Nephron (organoid): ENCODE results near the gene PTPRN2.
"Not testable (repeated sequence)": the region's sequence is repeated elsewhere in the genome, so short reads cannot be mapped to it uniquely, and the experiment has no call there.

Source experiments
- H3K27ac Mint-ChIP-seq, 3 experiments: 2 replicates each; pipeline ENCODE4 v1.8.0; 2020; ENCODE audit warnings: mixed read lengths in 3 of 3, mild to moderate bottlenecking in 2 of 3, moderate library complexity in 1 of 3
- H3K27me3 Mint-ChIP-seq: 2 replicates; pipeline ENCODE4 v1.8.0; 2021; ENCODE audit warnings: low read depth, mild to moderate bottlenecking, moderate library complexity, mixed read lengths
- H3K36me3 Mint-ChIP-seq: 2 replicates; pipeline ENCODE4 v1.8.0; 2020; ENCODE audit warnings: low read depth, mixed read lengths
- H3K4me1 Mint-ChIP-seq: 2 replicates; pipeline ENCODE4 v1.8.0; 2020; ENCODE audit warnings: mixed read lengths
- H3K4me3 Mint-ChIP-seq, 3 experiments: 2 replicates each; pipeline ENCODE4 v1.8.0; 2020; ENCODE audit warnings: mild to moderate bottlenecking in 3 of 3, mixed read lengths in 3 of 3, moderate library complexity in 2 of 3
- H3K9me3 Mint-ChIP-seq: 2 replicates; pipeline ENCODE4 v1.8.0; 2020; ENCODE audit warnings: mixed read lengths
- TF ChIP-seq, protein P1 (sequence below), 3 experiments: fragments of 200-600 bp; sonication (generic); IDR thresholded peaks; one replicate each; pipeline ENCODE4 v1.5.0; 2021; ENCODE audit warnings: antibody characterized with exemption in 3 of 3; ENCODE audit not compliant: unreplicated experiment in 3 of 3

The PTPRN2 gene

DNA sequence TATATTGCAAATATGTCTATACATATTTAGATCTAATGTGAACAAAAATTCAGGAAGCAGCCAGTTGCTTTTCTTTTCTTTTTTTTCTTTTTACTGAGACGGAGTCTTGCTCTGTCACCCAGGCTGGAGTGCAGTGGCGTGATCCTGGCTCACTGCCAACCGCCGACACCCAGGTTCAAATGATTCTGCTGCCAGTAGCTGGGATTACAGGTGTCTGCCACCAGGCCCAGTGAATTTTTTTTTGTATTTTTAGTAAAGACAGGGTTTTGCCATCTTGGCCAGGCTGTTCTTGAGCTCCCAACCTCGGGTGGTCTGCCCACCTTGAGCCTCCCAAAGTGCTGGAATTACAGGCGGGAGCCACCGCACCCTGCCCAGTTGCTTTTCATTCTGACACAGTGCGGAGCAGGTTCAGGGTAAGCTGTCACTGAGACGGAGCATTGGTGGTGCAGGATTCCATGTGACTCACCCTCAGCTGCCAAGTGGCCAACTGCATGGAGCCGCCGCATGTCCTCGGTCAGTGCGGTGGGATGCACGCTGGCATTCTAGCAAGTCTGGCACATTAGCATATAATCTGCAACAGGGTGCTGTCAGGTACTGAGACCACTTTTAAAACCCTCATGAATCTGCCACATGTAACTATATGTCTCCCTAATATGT, 888.1 kb downstream of the PTPRN2 start:
- Mint-ChIP-seq H3K27ac (no peak overlapping the region), H3K27me3 (peaks cover 64% of the 10 kb centered on the region), H3K36me3 (no peaks in the 10 kb centered on the region), H3K4me1 (no peaks in the 10 kb centered on the region), H3K4me3 (no peak overlapping the region), H3K9me3 (peaks cover 3% of the 10 kb centered on the region)
- TF ChIP-seq, protein P1, sequence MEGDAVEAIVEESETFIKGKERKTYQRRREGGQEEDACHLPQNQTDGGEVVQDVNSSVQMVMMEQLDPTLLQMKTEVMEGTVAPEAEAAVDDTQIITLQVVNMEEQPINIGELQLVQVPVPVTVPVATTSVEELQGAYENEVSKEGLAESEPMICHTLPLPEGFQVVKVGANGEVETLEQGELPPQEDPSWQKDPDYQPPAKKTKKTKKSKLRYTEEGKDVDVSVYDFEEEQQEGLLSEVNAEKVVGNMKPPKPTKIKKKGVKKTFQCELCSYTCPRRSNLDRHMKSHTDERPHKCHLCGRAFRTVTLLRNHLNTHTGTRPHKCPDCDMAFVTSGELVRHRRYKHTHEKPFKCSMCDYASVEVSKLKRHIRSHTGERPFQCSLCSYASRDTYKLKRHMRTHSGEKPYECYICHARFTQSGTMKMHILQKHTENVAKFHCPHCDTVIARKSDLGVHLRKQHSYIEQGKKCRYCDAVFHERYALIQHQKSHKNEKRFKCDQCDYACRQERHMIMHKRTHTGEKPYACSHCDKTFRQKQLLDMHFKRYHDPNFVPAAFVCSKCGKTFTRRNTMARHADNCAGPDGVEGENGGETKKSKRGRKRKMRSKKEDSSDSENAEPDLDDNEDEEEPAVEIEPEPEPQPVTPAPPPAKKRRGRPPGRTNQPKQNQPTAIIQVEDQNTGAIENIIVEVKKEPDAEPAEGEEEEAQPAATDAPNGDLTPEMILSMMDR (IDR thresholded peaks at IDR 0.05; ENCODE audit: unreplicated experiment in 3 of 3) = no peak

DNA sequence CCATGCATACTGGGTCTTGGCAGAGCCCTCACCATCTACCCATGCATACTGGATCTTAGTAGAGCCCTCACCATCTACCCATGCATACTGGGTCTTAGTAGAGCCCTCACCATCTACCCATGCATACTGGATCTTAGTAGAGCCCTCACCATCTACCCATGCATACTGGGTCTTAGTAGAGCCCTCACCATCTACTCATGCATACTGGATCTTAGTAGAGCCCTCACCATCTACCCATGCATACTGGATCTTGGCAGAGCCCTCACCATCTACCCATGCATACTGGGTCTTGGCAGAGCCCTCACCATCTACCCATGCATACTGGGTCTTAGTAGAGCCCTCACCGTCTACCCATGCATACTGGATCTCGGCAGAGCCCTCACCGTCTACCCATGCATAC, 890.3 kb downstream of the PTPRN2 start:
- H3K27ac Mint-ChIP-seq, H3K4me1 Mint-ChIP-seq, H3K9me3 Mint-ChIP-seq, H3K36me3 Mint-ChIP-seq, H3K4me3 Mint-ChIP-seq: not testable (repeated sequence)
- H3K27me3 Mint-ChIP-seq = peaks cover 59% of the 10 kb centered on the region

DNA sequence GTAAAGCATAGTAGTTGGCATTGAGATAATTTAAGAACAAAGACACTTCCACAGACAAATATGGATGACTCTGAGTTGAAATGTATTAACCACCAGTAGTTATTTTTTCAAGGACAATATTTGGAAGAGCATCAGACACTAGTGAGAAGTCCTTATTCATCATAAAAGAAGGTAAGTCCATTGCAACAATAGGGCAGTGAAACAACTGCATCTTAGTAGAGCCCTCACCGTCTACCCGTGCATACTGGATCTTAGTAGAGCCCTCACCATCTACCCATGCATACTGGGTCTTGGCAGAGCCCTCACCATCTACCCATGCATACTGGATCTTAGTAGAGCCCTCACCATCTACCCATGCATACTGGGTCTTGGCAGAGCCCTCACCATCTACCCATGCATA, 892.0 kb downstream of the PTPRN2 start:
- H3K27ac Mint-ChIP-seq, H3K4me3 Mint-ChIP-seq, H3K4me1 Mint-ChIP-seq, H3K9me3 Mint-ChIP-seq, H3K36me3 Mint-ChIP-seq: not testable (repeated sequence)
- H3K27me3 Mint-ChIP-seq = peaks cover 60% of the 10 kb centered on the region

DNA sequence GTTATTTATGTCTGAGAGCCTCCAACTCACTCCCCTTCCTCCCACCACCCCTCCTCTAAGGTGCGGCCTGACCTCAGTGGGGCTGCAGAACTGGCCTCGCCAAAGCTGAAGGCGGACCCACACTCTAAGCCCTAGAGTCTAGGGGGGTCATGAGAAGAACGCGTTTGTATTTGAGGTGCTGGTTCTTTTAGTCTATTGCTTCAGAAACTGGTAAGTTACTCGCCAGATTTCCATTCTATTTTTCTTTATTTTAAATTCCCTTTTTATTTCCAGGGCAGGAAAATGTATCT, 893.3 kb downstream of the PTPRN2 start:
- no peaks in the 10 kb centered on the region for H3K36me3 Mint-ChIP-seq

DNA sequence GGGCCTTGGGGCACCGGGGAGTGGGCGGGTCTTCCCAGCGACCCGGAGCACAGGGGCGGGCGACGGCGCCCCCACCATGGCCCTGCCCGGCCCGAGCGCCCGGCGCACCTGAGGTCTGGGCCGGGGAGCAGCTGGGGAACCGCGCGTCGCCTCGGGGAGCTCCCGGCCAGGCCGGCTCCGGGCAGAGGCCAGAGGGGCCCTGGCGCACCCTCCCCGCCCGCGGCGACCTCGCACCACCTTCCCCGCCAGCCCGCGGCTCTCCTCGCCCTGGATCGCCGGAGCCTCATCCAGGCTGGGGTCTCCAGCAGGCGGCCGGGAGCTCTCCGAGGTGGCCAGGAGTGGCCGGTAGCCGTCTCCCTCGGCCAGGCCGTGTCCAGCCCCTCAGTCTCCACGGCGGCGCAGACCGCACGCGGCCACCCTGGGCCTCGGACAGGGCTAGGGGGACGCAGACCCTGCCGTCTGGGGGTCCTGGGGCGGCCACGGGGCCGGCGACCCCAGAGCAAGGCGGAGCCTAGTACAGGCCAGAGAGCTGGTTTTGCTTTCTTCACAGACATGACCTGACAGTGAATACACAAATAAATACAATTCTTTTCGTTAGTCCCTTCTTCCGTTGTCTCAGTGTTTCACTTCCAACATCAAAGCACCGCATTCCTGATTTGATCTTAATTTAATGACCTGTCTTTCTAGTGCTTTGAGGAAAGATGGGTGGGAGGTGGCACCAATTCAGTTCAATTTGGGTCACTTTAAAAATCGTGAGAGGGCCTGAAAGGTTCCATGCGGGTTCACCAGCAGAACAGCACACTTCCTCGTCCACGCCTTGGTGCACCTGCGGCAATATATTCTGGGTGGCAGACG, 893.9 kb downstream of the PTPRN2 start:
- H3K9me3 Mint-ChIP-seq = peaks cover 5% of the 10 kb centered on the region
- H3K4me3 Mint-ChIP-seq = peak overlapping the region; percentile 3 to 23 (median 13)
- H3K27me3 Mint-ChIP-seq = peaks cover 59% of the 10 kb centered on the region
- peaks cover 10% of the 10 kb centered on the region for H3K4me1 Mint-ChIP-seq
- H3K27ac Mint-ChIP-seq = no peak overlapping the region
- TF ChIP-seq, protein P1 (IDR thresholded peaks at IDR 0.05; ENCODE audit: unreplicated experiment in 3 of 3) = no peak
- no peaks in the 10 kb centered on the region for H3K36me3 Mint-ChIP-seq

More for the DNA sequence above, 893.3 kb downstream of the PTPRN2 start:
- H3K4me1 Mint-ChIP-seq = peaks cover 10% of the 10 kb centered on the region
- peaks cover 5% of the 10 kb centered on the region for H3K9me3 Mint-ChIP-seq
- peaks cover 59% of the 10 kb centered on the region for H3K27me3 Mint-ChIP-seq
- no peak overlapping the region for H3K27ac Mint-ChIP-seq
- TF ChIP-seq, protein P1 (IDR thresholded peaks at IDR 0.05; ENCODE audit: unreplicated experiment in 3 of 3) = no peak
- H3K4me3 Mint-ChIP-seq = peak overlapping the region in 2 of 3 experiments; percentile 3 to 7

DNA sequence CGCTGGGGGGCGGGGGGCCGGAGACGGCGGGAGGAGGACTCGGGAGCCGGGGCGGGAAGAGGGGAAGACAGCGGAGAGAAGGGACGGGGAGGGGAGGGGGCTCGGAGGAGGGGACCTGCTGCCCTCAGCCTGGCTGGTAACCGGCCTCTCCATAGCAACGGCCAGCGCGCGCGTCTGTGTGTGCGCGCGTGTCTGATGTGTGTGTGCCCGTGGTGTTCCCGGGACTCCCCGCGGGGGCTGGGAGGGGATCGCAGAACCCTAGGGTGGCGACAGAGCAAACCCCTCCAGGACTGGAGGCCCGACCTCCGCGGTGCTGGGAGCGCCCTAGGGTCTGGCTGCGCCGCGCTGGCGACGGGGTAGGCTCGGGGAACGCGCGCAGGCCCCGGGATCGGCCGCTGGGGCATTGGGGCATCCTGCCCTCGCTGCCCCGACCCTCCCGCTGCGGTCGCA, 894.5 kb downstream of the PTPRN2 start:
- TF ChIP-seq, protein P1 (IDR thresholded peaks at IDR 0.05; ENCODE audit: unreplicated experiment in 3 of 3) = no peak
- Mint-ChIP-seq H3K4me3 (no peak overlapping the region), H3K36me3 (no peaks in the 10 kb centered on the region), H3K9me3 (peaks cover 5% of the 10 kb centered on the region), H3K27me3 (peaks cover 65% of the 10 kb centered on the region), H3K4me1 (peaks cover 10% of the 10 kb centered on the region), H3K27ac (no peak overlapping the region)
